VCaP (cell line): ENCODE data around the gene RBL1.
"Not testable (repeated sequence)": the region's sequence is repeated elsewhere in the genome, so short reads cannot be mapped to it uniquely, and the experiment has no call there.

Experiments
- H3K27ac ChIP-seq: fragments of 450-650 bp; 2 replicates; pipeline ENCODE4 v1.5.1; 2017
- TF ChIP-seq, protein P1 (sequence below): fragments of 450-650 bp; conservative IDR thresholded peaks from 2 replicates; pipeline ENCODE4 v1.5.1; 2017; ENCODE audit warnings: mild to moderate bottlenecking, moderate library complexity

RBL1 gene

GRCh38 chr20:36997121-36997520 is 98.7 kb downstream of the RBL1 start:
- TF ChIP-seq, protein P1, sequence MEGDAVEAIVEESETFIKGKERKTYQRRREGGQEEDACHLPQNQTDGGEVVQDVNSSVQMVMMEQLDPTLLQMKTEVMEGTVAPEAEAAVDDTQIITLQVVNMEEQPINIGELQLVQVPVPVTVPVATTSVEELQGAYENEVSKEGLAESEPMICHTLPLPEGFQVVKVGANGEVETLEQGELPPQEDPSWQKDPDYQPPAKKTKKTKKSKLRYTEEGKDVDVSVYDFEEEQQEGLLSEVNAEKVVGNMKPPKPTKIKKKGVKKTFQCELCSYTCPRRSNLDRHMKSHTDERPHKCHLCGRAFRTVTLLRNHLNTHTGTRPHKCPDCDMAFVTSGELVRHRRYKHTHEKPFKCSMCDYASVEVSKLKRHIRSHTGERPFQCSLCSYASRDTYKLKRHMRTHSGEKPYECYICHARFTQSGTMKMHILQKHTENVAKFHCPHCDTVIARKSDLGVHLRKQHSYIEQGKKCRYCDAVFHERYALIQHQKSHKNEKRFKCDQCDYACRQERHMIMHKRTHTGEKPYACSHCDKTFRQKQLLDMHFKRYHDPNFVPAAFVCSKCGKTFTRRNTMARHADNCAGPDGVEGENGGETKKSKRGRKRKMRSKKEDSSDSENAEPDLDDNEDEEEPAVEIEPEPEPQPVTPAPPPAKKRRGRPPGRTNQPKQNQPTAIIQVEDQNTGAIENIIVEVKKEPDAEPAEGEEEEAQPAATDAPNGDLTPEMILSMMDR: no peak

GRCh38 chr20:36994221-36994620 is 101.6 kb downstream of the RBL1 start:
- not testable (repeated sequence) for H3K27ac ChIP-seq

More at GRCh38 chr20:36997121-36997520, 98.7 kb downstream of the RBL1 start:
- H3K27ac ChIP-seq: no peak overlapping the region

GRCh38 chr20:36992802-36993334 is 102.9 kb downstream of the RBL1 start:
- TF ChIP-seq, protein P1: no peak
- H3K27ac ChIP-seq: no peak overlapping the region

- TF ChIP-seq, protein P1: no peak
Measured at GRCh38 chr20:36991703-36992102, 104.1 kb downstream of the RBL1 start.

GRCh38 chr20:36989797-36990196 is 106.0 kb downstream of the RBL1 start:
- no peak overlapping the region for H3K27ac ChIP-seq
- TF ChIP-seq, protein P1: no peak

More at GRCh38 chr20:36991703-36992102, 104.1 kb downstream of the RBL1 start:
- H3K27ac ChIP-seq: no peak overlapping the region

- H3K27ac ChIP-seq: peak overlapping the region; percentile 27
- TF ChIP-seq, protein P1: no peak
Measured at GRCh38 chr20:36988494-36988966, 107.3 kb downstream of the RBL1 start.

DNA sequence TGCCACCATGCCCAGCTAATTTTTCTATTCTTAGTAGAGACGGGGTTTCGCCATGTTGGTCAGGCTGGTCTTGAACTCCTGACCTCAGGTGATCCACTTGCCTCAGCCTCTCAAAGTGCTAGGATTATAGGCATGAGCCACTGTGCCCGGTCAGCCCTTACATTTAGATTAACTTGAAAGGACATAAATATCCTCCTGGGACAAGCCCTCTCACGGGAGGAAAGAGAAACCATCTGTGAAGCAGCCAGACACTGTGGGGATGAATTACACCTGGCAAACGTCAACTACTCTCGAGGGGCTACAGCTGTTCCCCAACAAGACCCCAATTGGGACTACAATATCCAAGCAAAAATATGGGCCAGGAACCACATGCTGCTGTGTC is 111.5 kb downstream of the RBL1 start:
- TF ChIP-seq, protein P1: no peak
- no peak overlapping the region for H3K27ac ChIP-seq

- TF ChIP-seq, protein P1: no peak
- H3K27ac ChIP-seq: no peak overlapping the region
Measured at GRCh38 chr20:36975099-36975818, 120.5 kb downstream of the RBL1 start.
